DOHH2 (cell line): ENCODE results near the gene KRTAP4-16.

Experiments used
- H3F3A ChIP-seq: fragments of 200-600 bp; sonication (generic), shearing (Covaris generic); 2 replicates; pipeline ENCODE4 v1.6.0; 2016; ENCODE audit warnings: antibody characterized with exemption, mild to moderate bottlenecking; ENCODE audit not compliant: control insufficient read depth, insufficient read depth
- H3K27ac ChIP-seq: fragments of 200-600 bp; sonication (generic); 2 replicates; pipeline ENCODE4 v1.5.1; 2014; ENCODE audit warnings: low read depth, mild to moderate bottlenecking, low read length, moderate library complexity
- H3K27me3 ChIP-seq: fragments of 200-600 bp; sonication (generic); 2 replicates; pipeline ENCODE4 v1.6.1; 2014; ENCODE audit warnings: mild to moderate bottlenecking, low read length, mixed read lengths; ENCODE audit not compliant: control insufficient read depth
- H3K36me3 ChIP-seq: fragments of 200-600 bp; sonication (generic); 2 replicates; pipeline ENCODE4 v1.6.1; 2014; ENCODE audit warnings: mild to moderate bottlenecking, low read length, moderate library complexity, mixed read lengths; ENCODE audit not compliant: control insufficient read depth
- H3K4me1 ChIP-seq: fragments of 200-600 bp; sonication (generic); 2 replicates; pipeline ENCODE4 v1.6.1; 2014; ENCODE audit warnings: mild to moderate bottlenecking, low read length, mixed read lengths; ENCODE audit not compliant: control insufficient read depth
- H3K4me2 ChIP-seq: fragments of 200-600 bp; sonication (generic); 2 replicates; pipeline ENCODE4 v1.6.0; 2014; ENCODE audit warnings: mild to moderate bottlenecking, low read length, moderate library complexity
- H3K4me3 ChIP-seq: fragments of 200-600 bp; sonication (generic); 2 replicates; pipeline ENCODE4 v1.5.1; 2014; ENCODE audit warnings: mild to moderate bottlenecking, low read length, mixed read lengths
- H3K79me2 ChIP-seq: fragments of 200-600 bp; sonication (generic); 2 replicates; pipeline ENCODE4 v1.6.1; 2014; ENCODE audit warnings: mild to moderate bottlenecking, low read length, mixed read lengths; ENCODE audit not compliant: control insufficient read depth
- H3K9me2 ChIP-seq: fragments of 200-600 bp; sonication (generic); replicated peaks from 2 replicates; pipeline ENCODE4 v1.6.1; 2014; ENCODE audit warnings: mild to moderate bottlenecking, low read length, mixed read lengths; ENCODE audit not compliant: control insufficient read depth
- H3K9me3 ChIP-seq: fragments of 200-600 bp; sonication (generic); 2 replicates; pipeline ENCODE4 v1.6.1; 2014; ENCODE audit warnings: antibody characterized with exemption, low read length, mixed read lengths; ENCODE audit not compliant: control insufficient read depth, insufficient read depth
- H4K20me1 ChIP-seq: fragments of 200-600 bp; sonication (generic); 2 replicates; pipeline ENCODE4 v1.6.0; 2014; ENCODE audit warnings: low read depth, mild to moderate bottlenecking, antibody characterized with exemption, low read length, moderate library complexity; ENCODE audit not compliant: control insufficient read depth, insufficient read depth
- CTCF ChIP-seq: fragments of 200-600 bp; sonication (generic); IDR thresholded peaks from one replicate; pipeline ENCODE4 v1.5.1; 2014; ENCODE audit warnings: antibody characterized with exemption, mild to moderate bottlenecking, low read depth, low read length; ENCODE audit not compliant: poor library complexity, severe bottlenecking
- EZH2phosphoT487 ChIP-seq: fragments of 200-600 bp; sonication (generic); IDR thresholded peaks from 2 replicates; pipeline ENCODE4 v1.6.1; 2017; ENCODE audit warnings: borderline replicate concordance, mild to moderate bottlenecking, antibody characterized with exemption, low read length, moderate library complexity, mixed read lengths

Gene KRTAP4-16

DNA sequence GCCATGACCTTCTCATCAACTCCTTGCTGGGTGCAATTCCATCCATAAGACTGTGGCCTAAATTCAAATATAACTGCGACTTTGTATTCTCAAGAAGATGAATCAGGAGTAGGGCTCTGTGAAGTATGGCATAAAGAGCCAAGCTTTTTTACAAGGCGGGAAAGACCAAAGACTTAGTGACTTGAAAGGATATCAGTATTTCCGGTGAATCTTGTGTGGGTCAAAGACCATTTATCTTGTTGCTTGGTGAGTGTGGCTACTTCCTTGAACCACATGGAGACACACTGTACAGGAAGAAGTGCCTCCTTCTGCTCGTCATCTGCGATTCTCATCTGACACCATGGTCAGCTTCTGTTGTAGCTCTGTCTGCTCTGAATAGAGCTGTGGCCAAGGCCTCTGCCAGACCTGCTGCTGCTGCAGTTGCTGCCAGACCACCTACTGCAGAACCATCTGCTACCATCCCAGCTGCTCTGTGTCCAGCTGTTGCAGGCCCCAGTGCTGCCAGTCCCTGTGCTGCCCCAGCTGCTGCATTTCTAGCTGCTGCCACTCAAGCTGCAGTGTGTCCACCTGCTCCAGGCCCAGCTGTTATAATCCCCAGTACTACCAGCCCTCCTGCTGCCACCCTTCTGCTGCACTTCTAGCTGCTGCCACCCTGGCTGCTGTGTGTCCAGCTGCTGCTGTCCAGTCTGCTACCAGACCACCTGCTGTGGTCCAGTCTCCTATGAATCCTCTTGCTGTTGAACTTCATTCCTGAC, 30.2 kb downstream of the KRTAP4-16 start:
- peaks cover 5% of the 10 kb centered on the region; the same call in 1 of the 2 replicates for H3K27me3 ChIP-seq
- no peaks in the 10 kb centered on the region for H3K79me2 ChIP-seq
- H3K9me3 ChIP-seq, result no peaks in the 10 kb centered on the region
- no peak overlapping the region for H3K27ac ChIP-seq
- H3K4me2 ChIP-seq, result no peak overlapping the region
- no peaks in the 10 kb centered on the region for H3F3A ChIP-seq
- no peaks in the 10 kb centered on the region for H4K20me1 ChIP-seq
- no peaks in the 10 kb centered on the region for H3K9me2 ChIP-seq
- no peak overlapping the region for H3K4me3 ChIP-seq
- TF ChIP-seq CTCF, result no peak
- no peak for TF ChIP-seq EZH2phosphoT487
- no peaks in the 10 kb centered on the region for H3K4me1 ChIP-seq
- no peaks in the 10 kb centered on the region for H3K36me3 ChIP-seq

GRCh38 chr17:41069031-41069430, 33.0 kb downstream of the KRTAP4-16 start:
- no peaks in the 10 kb centered on the region for H3K27me3 ChIP-seq

GRCh38 chr17:41067281-41067680, 34.7 kb downstream of the KRTAP4-16 start:
- Histone ChIP-seq H3K36me3 (no peaks in the 10 kb centered on the region), H3K9me3 (no peaks in the 10 kb centered on the region), H3K4me2 (no peak overlapping the region), H3K4me3 (no peak overlapping the region), H3K27ac (no peak overlapping the region), H3F3A (no peaks in the 10 kb centered on the region), H3K9me2 (no peaks in the 10 kb centered on the region), H3K4me1 (no peaks in the 10 kb centered on the region), H3K27me3 (no peaks in the 10 kb centered on the region), H3K79me2 (no peaks in the 10 kb centered on the region), H4K20me1 (no peaks in the 10 kb centered on the region)
- TF ChIP-seq EZH2phosphoT487, result no peak
- no peak for TF ChIP-seq CTCF

More at GRCh38 chr17:41069031-41069430, 33.0 kb downstream of the KRTAP4-16 start:
- Histone ChIP-seq H3F3A (no peaks in the 10 kb centered on the region), H3K4me2 (no peak overlapping the region), H3K36me3 (no peaks in the 10 kb centered on the region), H3K9me3 (no peaks in the 10 kb centered on the region), H4K20me1 (no peaks in the 10 kb centered on the region), H3K4me3 (no peak overlapping the region), H3K79me2 (no peaks in the 10 kb centered on the region), H3K9me2 (no peaks in the 10 kb centered on the region), H3K27ac (no peak overlapping the region), H3K4me1 (no peaks in the 10 kb centered on the region)
- TF ChIP-seq CTCF, result no peak
- TF ChIP-seq EZH2phosphoT487, result no peak
